Measurements from ENCODE around the gene MYPOP.
"Not testable (repeated sequence)": the region's sequence is repeated elsewhere in the genome, so short reads cannot be mapped to it uniquely, and the experiment has no call there.

The MYPOP gene

DNA sequence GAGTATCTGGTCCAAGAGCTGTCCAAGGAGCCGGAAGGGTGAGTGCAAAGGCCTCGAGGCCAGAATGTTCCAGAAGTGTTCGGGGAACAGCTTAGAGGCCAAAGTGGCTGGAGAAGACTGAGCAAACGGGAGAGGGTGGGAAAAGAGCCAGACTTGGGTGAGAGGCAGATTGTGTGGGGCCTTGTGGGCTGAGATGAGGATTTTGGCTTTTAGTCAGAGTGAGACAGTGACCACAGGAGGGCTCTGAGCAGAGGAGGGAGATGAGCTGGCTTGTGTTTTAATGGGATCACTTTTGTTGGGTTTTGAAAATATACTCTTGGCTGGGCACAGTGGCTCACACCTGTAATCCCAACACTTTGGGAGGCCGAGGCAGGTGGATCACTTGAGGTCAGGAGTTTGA, 6.5 kb upstream of the MYPOP start:
- no peak for DNase-seq (ENCODE audit: low read depth in 3 of 3)

DNA sequence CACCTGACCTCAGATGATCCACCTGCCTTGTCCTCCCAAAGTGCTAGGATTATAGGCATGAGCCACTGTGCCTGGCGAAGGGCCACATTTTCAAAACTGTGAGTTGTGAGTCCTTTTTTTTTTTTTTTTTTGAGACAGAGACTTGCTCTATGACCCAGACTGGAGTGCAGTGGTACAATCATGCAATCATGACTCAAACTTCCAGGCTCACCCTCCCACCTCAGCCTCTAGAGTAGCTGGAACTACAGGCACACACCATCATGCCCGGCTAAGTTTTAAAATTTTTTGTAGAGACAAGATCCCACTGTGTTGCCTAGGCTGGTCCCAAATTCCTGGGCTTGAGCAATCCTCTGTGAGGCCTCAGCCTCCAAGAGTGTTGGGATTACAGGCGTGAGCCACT, 3.8 kb upstream of the MYPOP start:
- no peak for DNase-seq (ENCODE audit: low read depth in 3 of 3)

DNA sequence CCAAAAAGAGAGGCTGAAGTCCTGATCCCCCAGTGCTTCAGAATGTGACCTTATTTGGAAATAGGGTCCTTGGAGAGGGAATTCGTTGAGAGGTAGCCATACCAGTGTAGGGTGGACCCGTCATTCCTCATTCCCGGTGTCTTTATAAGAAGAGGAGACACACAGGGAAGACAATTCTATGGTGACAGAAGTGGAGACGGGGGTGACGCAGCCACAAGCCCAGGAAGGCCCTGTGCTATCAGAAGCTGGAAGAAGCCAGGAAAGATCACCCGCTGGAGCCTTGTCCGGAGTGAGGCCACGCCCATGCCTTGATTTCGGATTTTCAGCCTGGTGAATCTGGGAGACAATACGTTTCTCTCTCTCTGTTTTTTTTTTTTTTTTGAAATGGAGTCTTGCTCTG, 2.6 kb upstream of the MYPOP start:
- DNase-seq (ENCODE audit: low read depth in 3 of 3): no peak

DNA sequence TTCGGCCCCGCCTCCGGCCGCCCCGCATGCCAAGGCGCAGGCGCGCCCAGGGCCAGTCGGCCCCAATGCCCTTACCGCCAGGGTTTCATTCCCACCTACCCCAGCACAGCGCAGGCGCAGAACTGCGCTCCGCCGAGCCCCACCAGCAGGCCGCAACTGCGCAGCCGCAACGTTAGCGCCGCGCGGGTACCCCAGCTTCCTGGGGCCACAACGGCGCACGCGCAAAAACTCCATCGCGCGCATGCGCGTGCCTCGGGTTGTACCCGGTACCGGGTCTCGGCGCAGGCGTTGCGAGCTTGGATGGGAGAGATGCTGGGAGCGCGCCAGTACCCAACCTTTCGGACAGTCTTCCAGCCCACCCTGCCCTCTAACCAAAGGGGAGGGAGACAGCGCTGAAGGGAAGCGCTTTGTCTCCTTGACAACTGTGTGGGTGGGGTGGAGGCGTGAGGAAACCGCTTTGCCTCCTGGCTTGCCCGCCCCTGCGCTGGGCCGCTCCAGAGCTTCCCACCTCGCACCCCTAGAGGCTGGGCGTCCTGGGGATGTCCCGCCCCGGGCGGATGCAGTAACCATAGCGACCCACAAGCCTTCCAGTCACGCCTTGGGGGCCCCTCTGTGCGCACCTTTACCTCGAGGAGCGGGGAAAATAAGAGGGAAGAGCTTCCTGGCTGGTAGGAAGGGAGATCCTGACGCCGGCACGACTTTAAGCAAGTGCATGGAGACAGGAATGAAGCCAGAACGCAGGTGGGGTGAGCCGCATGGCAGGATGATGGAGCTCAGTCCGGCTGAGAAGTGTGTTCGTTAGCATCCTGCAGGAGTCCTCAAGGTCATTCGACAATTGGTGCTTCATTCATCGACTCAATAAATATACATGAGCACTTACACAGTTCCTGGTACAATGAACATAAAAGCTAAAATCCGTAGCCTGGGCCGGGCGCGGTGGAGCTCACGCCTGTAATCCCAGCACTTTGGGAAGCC, 525 bp upstream of the MYPOP start:
- peak; percentile 99 for DNase-seq (ENCODE audit: low read depth in 3 of 3)

DNA sequence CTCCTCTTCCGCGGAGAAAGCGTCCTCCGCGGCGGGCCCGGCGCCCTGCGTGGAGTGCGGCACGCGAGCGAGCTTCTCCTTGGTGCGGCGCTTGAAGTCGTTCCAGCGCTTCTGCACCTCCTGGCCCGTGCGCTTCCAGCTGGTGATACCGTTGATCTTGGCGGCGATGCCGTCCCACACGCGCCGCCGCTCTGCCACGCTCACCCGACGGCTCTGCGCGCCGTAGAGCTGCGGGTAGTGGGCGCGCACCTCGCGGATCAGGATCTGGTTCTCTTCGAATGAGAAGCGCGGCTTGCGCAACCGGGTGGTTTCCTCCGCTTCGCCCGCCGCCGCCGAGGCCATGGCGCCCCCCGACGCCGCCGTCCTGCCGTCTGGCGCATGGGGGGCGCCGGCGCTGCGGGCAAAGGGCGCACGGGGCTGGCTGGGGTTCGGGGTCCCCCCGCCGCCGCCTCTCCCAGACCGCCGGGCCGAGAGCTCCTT, 941 bp downstream of the MYPOP start:
- peak in 1 of 3 experiments; percentile 25 for DNase-seq (ENCODE audit: low read depth in 3 of 3)

DNA sequence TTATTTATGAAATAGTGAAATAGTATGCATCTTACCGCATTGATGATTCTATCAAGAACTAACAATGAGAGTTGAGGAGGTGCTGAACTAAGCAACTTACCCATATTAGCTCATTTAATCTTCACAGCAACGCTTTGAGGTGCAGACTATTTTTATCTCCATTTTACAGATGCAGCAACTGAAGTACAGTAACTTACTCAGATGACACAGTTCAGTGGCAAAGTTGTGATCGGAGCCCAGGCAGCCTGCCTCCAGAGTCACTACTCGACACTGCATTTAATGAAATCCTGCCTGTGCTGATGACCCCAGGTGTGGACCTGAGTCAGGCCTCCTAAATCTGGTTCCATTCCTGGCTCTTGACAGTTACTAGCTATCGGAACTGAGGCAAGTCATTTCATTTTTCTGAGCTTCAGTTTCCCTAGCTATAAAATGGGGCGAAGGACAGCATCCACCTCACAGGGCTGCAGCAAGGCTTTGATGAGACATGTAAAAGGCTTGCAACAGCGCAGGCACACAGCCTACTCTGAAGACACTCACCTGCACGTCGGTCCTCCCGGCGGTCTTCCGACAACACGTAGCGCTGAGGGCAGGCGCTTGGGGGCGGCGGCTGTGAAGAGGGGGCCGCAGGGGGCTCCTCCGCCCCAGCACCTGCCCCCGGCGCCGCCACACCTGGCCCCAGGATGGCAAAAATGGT, 1.5 kb downstream of the MYPOP start:
- no peak for DNase-seq (ENCODE audit: low read depth in 3 of 3)

DNA sequence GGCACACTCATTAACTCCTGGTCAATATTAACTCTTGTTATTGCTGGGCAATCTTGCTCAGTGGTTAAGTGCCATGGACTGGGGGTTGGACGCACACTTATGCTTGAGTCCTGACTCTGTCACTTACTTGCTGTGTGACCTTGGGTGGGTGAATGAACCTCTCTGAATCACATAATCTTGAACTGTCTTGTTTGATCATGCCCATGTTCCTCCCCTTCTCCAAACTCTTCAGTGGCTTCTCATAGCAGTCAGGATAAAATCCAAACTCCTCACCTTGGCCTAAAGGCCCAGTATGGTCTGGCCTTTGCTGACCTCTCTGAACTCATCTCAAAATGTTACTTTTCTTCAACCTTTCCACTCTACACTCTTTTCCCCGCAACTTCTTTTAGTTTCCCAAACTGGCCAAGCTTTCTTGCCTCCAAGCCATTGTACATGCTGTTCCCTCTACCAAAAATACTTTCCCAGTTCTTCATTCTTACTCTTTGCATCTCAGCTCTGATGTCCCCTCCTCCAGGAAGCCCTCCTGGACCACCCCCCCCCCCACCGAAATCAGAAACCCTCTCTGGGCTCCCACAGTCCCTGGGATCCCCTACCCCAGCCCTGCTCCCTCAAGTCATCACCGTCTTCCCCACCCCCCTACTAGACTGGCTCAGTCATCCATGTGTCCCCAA, 2.4 kb downstream of the MYPOP start:
- DNase-seq (ENCODE audit: low read depth in 3 of 3): no peak

DNA sequence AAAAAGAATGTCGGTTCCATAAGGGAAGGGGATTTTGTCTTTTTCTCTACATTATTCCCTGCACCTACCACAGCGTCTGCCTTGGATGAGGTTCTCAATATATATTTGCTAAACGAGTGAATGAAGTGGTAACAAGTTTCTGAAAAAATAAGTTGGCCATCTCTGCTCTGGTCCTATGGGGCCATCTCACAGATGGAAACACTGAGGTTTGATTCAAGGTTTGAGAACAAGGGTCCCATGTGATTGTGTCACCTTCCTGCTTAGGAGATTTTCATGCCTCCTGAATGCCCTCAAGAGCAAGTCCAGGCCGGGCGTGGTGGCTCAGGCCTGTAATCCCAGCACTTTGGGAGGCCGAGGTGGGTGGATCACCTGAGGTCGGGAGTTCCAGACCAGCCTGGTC, 3.2 kb downstream of the MYPOP start:
- no peak for DNase-seq (ENCODE audit: low read depth in 3 of 3)

DNA sequence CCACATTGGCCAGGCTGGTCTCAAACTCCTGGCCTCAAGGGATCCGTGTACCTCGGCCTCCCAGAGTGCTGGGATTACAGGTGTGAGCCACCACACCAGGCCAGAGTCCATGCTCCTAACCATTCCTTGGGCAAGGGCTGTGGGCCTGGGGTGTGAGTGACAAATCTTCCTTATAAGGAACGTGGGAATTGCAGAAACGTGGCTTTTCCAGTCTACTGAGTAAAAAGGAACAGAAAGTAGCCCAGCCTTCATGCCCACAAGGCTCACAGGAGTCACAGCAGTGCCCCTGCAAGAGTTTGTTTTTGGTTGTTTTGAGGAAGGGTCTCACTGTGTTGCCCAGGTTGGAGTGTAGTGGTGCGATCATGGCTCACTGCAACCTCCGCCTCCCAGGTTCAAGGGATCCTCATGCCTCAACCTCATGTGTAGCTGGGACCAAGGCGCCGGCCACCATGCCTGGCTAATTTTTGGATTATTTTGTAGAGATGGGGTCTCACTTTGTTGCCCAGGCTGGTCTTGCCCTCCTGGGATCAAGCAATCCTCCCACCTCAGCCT, 5.1 kb downstream of the MYPOP start:
- no peak for DNase-seq (ENCODE audit: low read depth in 3 of 3)

DNA sequence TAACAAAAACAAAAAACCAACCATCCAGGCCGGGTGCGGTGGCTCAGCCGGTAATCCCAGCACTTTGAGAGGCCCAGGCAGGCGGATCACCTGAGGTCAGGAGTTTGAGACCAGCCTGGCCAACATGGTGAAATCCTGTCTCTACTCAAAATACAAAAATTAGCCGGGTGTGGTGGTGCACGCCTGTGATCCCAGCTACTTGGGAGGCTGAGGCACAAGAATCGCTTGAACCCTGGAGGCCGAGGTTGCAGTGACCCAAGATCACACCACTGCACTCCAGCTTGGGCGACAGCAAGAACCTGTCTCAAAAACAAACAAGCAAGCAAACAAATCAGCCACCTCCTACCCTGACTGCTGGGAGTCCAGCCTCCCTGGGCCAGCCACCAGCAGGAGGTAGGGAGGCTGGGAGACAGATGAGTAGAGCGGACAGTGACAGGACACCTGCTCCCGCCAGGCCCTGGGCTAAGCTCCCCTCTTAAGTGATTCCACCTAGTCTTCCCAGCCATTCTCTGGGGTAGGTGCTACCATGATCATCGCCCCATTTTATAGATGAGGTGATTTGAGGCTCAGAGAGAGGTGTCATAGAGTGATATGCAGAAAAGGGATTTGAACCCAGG, 6.3 kb downstream of the MYPOP start:
- DNase-seq (ENCODE audit: low read depth in 3 of 3): not testable (repeated sequence)

DNA sequence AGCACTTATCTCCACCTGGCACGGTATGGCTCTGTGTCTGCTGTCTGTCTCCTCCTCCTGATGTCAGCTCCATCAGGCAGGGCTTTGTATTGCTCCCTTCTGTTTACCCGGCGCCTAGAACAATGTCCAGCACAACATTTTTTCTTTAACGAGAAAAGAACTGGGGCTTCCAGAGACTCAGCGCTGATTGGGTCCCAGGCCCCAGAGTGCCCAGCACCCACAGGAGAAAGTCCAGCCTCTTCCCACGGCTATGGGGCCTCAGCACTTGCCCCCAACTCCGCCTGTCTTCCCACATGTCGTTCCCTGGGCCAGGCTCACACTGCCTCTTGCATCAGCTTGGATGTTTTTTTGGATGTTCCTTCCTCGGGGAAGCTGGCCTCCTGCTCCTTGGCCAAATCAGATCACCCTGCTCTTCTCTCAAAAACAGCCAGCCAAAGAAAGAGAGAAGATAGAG, 6.9 kb downstream of the MYPOP start:
- DNase-seq (ENCODE audit: low read depth in 3 of 3): no peak

DNA sequence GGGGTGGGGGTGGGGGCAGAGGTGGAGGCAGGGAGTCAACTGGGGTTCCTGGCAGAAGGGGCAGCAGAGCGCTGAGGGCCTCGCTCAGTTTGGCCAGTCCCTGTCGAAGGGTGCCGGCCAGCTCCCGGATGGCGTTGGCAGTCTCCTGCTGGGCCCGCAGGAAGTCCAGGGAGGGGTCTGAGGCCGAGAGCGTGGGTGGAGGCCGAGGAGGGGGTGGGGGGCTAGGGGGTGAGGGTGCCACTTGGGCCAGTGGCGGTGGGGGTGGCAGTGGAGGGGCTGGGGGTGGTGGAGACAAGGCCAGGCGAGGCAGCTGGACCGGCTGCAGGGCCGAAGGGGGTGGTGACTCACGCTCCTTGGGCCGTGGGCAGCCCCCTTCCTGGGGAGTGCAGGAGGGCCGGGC, 11.5 kb downstream of the MYPOP start:
- DNase-seq (ENCODE audit: low read depth in 3 of 3): no peak

DNA sequence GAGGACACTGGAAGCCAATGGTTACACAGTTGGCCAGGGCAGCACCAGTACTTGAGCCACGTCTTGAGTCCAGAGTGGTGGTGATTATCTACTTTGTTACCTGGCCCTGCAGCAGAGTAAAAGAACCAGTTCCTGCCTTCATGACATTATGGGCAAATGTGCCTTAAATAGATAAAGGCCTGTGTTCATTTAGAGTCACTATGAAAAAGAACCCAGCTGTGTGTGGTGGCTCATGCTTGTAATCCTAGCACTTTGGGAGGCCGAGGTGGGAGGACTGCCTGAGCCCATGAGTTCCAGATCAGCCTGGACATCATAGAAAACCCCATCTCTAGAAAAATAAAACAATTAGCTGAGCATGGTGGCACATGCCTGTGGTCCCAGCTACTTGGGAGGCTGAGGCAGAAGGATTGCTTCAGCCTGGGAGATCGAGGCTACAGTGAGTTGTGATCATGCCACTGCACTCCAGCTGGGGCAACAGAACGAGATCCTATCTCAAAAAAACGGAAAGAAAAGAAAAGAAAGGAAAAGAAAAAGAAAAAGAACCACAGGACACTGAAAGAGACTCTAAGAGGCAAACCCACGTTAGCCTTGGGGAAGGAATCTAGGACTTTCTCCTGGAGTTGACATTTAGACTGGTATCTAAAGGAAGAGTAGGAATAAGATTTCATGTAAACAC, 13.1 kb downstream of the MYPOP start:
- no peak for DNase-seq (ENCODE audit: low read depth in 3 of 3)

DNA sequence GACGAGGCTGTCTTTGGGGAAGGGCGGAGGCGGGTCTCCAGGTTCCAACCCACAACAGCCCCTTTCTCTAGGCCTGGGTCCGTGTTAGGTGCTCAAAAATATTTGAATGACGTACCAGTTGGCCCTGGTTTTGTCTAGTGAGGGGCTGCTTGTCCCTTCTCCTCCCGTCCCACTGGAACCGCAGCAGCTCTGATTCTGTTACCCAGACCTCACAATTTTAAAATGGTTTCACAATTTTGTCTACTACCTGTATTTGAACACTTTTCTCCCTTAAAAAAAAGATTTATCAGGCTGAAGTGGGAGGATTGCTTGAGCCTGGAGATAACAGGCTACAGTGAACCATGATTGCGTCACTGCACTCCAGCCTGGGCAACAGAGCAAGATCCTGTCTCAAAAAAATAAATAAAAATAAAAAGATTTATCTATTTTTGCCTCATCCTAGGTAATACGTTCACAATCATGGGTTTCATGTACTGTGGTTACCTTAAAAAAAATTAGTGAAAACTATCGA, 15.2 kb downstream of the MYPOP start:
- no peak for DNase-seq (ENCODE audit: low read depth in 3 of 3)

DNA sequence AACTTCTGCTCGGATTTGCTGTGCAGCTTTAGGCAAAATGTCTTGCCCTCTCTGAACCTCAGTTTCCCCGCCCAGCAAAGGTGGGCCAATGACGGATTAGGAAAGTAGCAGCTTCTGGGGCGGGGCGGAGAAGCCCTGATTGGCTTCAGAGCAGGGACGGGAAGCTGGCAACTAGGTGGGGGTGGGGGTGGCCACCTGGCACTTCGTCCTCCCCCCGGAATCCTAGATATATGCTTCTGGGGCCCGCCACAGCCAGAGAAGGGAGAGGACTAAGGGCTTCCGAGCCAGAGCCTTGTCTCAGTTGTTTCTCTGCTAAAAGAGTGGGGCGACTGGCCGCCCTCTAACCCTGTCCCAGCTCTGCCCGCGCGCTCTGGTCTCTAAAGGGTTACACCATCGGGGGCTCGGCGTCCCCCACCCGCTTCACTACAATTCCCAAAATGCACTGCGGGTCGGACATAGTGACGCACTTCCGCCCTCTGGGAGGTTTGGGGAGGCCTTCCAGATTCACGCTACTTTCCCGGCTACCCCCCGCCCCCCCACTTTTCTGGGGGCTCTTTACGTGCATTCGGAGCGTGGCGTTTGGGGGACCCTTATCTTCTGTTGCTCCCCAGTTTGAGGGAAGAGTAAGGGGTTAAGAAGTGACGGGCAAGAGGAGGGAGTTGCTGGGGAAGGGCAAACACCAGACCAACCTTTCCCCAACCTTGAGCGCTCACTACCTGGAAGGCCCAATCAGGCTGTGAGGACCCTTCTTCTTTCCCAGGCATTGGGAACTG, 15.8 kb downstream of the MYPOP start:
- DNase-seq (ENCODE audit: low read depth in 3 of 3): peak; percentile 76 to 88 (median 83)

DNA sequence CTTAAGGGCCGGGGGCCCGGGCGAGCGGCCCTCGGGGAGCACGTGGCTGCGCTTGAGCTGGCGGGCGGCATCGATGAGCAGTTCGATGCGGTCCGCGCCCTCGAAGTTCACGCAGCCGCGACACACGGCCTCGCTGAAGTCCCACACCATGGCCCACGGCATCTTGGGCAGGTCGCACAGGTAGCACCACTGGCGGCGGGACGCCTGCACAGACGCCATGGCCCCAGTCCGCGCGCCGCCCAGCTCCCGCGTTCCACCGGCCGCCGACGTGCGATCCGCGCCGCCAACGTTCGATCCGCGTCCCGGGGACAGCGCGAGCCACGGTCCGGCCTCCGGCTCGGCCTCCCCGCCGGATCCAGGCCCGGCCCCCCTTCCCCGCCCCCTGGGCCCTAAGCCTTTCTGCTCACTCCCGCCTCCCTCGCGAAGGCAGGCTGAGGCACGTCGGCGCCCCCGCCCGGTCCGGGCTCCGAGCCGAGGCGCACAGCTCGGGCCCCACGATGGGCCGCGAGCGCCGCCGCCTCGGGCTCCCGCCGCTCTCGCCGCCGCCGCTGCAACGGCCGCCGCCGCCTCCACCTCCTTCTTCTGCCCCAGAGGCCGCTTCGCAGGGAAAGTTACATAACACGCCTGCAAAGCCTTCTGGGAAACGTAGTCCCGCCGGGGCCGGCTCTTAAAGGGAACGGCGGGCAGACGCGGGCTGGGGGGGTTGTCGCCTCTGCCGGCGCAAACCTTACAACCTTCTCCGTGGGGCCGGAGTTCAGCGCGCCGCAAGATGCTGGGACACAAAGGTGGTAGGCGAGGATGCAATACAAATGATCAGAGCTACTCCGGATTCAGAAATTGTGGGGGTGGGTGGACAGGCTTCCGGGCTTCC, 16.6 kb downstream of the MYPOP start, which contains the start of gene IRF2BP1:
IRF2BP1 (minus strand) TSS at position 586 of the 871 bp plus-strand sequence; CDS start at position 219, 367 bp downstream.
- peak; percentile 74 to 86 (median 86) for DNase-seq (ENCODE audit: low read depth in 3 of 3)

DNA sequence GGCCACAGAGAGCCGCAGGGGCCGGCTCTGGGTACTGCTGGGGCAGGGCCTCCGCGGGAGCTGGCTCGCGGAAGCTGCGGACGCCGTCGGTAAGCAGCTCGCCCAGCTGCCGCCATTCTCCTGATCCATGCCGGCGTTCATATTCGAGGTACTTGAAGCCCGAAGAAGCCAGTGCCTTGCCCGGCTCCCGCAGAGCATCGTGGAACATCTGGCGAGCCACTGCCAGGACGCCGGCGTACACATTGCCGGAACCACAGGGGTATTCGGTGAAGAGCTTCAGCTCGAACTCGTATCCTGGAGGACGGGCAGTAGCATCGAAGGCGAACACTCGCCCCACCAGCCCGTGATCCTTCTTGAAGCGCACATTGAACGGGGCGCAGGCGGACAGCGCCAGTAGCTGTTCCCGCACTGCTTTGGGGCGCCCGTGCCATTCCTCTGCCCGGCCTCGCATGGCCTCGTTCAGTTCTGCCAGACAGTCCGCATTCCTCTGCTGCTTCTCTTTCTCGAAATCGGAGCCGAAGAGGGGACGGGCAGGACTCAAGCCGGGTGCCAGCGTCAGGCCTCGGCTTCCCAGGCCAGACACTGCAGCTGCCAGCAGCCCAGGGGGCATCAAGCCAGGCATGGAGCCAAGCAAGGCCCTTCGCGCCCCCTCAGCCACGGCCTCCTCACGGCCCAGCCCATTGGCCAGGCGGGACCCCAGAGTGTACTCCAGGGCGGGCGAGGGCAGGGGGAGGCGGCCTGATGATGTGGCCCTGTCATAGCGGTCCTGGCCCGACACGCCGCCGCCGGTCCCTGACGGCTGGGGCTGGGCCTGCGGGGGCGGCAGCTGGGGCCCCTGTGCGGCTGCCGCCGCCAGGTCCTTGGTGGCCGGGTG, 17.5 kb downstream of the MYPOP start:
- DNase-seq (ENCODE audit: low read depth in 3 of 3): peak in 1 of 3 experiments; percentile 19
